SK-N-SH treated with all-trans-retinoic acid at 6 μM for 48 hours (cell line): Measurements from ENCODE around the gene SLC22A2.

Experiments
- ARNTL ChIP-seq: fragments of 450-650 bp; formaldehyde crosslinking; IDR thresholded peaks from 2 replicates; pipeline ENCODE4 v1.5.0; 2020; ENCODE audit warnings: low read depth, mild to moderate bottlenecking, moderate library complexity, borderline replicate concordance
- CSDC2 ChIP-seq: fragments of 250-450 bp; sonication (Bioruptor Pico); IDR thresholded peaks from 2 replicates; pipeline ENCODE4 v1.5.0; 2020; ENCODE audit warnings: mild to moderate bottlenecking, moderate library complexity
- ESRRG ChIP-seq: fragments of 250-450 bp; sonication (Bioruptor Pico); IDR thresholded peaks from 2 replicates; pipeline ENCODE4 v1.6.1; 2021; ENCODE audit warnings: mild to moderate bottlenecking
- ISL1 ChIP-seq: fragments of 250-450 bp; sonication (Bioruptor Pico); IDR thresholded peaks from 2 replicates; pipeline ENCODE4 v2.1.2; 2022; ENCODE audit warnings: mild to moderate bottlenecking, moderate library complexity
- PPARA ChIP-seq: fragments of 250-450 bp; sonication (Bioruptor Pico); IDR thresholded peaks from 2 replicates; pipeline ENCODE4 v1.5.0; 2020; ENCODE audit warnings: mild to moderate bottlenecking, borderline replicate concordance
- RARB ChIP-seq: fragments of 250-450 bp; sonication (Bioruptor Pico); IDR thresholded peaks from 2 replicates; pipeline ENCODE4 v1.8.0; 2021; ENCODE audit warnings: mild to moderate bottlenecking, moderate library complexity
- SNAI2 ChIP-seq: fragments of 250-450 bp; sonication (Bioruptor Pico); IDR thresholded peaks from 2 replicates; pipeline ENCODE4 v1.5.0; 2020; ENCODE audit warnings: mild to moderate bottlenecking, moderate library complexity
- TCF4 ChIP-seq: fragments of 250-450 bp; sonication (Bioruptor Pico); IDR thresholded peaks from 2 replicates; pipeline ENCODE4 v1.8.0; 2021; ENCODE audit warnings: mild to moderate bottlenecking, moderate library complexity, borderline replicate concordance
- ZFP3 ChIP-seq: fragments of 250-450 bp; sonication (Bioruptor Pico); IDR thresholded peaks from 2 replicates; pipeline ENCODE4 v1.5.0; 2020; ENCODE audit warnings: mild to moderate bottlenecking, moderate library complexity
- ZFP30 ChIP-seq: fragments of 450-650 bp; formaldehyde crosslinking; IDR thresholded peaks from 2 replicates; pipeline ENCODE4 v1.5.0; 2022; ENCODE audit warnings: mild to moderate bottlenecking, moderate library complexity
- ZNF565 ChIP-seq: fragments of 450-650 bp; formaldehyde crosslinking; conservative IDR thresholded peaks from 2 replicates; pipeline ENCODE4 v1.5.0; 2020; ENCODE audit warnings: low read depth, mild to moderate bottlenecking, moderate library complexity
- TF ChIP-seq, protein P1 (sequence below): fragments of 250-450 bp; sonication (Bioruptor Pico); IDR thresholded peaks from 2 replicates; pipeline ENCODE4 v1.8.0; 2021; ENCODE audit warnings: low read depth, mild to moderate bottlenecking, moderate library complexity, borderline replicate concordance
- TF ChIP-seq, protein P2 (sequence below): fragments of 250-450 bp; sonication (Bioruptor Pico); IDR thresholded peaks from 2 replicates; pipeline ENCODE4 v1.8.0; 2020; ENCODE audit warnings: mild to moderate bottlenecking, moderate library complexity, borderline replicate concordance
- TF ChIP-seq, protein P3 (sequence below): fragments of 250-450 bp; sonication (Bioruptor Pico); IDR thresholded peaks from 2 replicates; pipeline ENCODE4 v1.5.0; 2020; ENCODE audit warnings: mild to moderate bottlenecking, moderate library complexity

DNA sequence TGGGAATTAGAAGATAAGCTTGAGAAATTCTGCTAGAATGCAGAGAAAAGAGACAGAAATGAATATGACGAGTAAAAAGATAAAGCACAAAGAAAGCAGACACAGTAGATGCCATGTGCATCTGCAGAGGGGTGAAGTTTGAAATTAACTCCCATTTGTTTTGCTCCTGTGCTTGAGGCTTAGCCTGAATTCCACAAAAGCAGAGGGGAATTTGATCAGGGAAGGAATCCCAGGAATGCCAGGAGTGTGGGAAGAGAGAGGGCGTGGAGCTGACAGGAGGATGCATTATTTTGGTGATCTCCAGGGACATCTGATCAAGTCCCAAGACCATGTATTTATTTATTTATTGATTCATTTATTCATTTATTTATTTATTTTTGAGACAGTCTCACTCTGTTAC is 81.4 kb downstream of the SLC22A2 start:
- TF ChIP-seq, protein P1, sequence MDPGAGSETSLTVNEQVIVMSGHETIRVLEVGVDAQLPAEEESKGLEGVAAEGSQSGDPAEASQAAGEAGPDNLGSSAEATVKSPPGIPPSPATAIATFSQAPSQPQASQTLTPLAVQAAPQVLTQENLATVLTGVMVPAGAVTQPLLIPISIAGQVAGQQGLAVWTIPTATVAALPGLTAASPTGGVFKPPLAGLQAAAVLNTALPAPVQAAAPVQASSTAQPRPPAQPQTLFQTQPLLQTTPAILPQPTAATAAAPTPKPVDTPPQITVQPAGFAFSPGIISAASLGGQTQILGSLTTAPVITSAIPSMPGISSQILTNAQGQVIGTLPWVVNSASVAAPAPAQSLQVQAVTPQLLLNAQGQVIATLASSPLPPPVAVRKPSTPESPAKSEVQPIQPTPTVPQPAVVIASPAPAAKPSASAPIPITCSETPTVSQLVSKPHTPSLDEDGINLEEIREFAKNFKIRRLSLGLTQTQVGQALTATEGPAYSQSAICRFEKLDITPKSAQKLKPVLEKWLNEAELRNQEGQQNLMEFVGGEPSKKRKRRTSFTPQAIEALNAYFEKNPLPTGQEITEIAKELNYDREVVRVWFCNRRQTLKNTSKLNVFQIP = no peak
- TF ChIP-seq, protein P2, sequence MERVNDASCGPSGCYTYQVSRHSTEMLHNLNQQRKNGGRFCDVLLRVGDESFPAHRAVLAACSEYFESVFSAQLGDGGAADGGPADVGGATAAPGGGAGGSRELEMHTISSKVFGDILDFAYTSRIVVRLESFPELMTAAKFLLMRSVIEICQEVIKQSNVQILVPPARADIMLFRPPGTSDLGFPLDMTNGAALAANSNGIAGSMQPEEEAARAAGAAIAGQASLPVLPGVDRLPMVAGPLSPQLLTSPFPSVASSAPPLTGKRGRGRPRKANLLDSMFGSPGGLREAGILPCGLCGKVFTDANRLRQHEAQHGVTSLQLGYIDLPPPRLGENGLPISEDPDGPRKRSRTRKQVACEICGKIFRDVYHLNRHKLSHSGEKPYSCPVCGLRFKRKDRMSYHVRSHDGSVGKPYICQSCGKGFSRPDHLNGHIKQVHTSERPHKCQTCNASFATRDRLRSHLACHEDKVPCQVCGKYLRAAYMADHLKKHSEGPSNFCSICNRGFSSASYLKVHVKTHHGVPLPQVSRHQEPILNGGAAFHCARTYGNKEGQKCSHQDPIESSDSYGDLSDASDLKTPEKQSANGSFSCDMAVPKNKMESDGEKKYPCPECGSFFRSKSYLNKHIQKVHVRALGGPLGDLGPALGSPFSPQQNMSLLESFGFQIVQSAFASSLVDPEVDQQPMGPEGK (CRISPR knock-in tag) = no peak
- no peak for TF ChIP-seq CSDC2 (CRISPR knock-in tag)
- TF ChIP-seq TCF4 (CRISPR knock-in tag) = no peak
- TF ChIP-seq ARNTL (CRISPR knock-in tag) = no peak
- no peak for TF ChIP-seq SNAI2
- no peak for TF ChIP-seq ZFP3 (CRISPR knock-in tag)
- no peak for TF ChIP-seq ESRRG (CRISPR knock-in tag)
- no peak for TF ChIP-seq ZFP30 (CRISPR knock-in tag)
- TF ChIP-seq PPARA = no peak
- TF ChIP-seq ISL1 (CRISPR knock-in tag) = no peak
- TF ChIP-seq, protein P3, sequence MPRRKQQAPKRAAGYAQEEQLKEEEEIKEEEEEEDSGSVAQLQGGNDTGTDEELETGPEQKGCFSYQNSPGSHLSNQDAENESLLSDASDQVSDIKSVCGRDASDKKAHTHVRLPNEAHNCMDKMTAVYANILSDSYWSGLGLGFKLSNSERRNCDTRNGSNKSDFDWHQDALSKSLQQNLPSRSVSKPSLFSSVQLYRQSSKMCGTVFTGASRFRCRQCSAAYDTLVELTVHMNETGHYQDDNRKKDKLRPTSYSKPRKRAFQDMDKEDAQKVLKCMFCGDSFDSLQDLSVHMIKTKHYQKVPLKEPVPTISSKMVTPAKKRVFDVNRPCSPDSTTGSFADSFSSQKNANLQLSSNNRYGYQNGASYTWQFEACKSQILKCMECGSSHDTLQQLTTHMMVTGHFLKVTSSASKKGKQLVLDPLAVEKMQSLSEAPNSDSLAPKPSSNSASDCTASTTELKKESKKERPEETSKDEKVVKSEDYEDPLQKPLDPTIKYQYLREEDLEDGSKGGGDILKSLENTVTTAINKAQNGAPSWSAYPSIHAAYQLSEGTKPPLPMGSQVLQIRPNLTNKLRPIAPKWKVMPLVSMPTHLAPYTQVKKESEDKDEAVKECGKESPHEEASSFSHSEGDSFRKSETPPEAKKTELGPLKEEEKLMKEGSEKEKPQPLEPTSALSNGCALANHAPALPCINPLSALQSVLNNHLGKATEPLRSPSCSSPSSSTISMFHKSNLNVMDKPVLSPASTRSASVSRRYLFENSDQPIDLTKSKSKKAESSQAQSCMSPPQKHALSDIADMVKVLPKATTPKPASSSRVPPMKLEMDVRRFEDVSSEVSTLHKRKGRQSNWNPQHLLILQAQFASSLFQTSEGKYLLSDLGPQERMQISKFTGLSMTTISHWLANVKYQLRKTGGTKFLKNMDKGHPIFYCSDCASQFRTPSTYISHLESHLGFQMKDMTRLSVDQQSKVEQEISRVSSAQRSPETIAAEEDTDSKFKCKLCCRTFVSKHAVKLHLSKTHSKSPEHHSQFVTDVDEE (CRISPR knock-in tag) = no peak
- no peak for TF ChIP-seq RARB (CRISPR knock-in tag)
- no peak for TF ChIP-seq ZNF565 (CRISPR knock-in tag)
